ENCODE data around the gene RTN3.

Gene RTN3

GRCh38 chr11:63729326-63729725 is 48.0 kb downstream of the RTN3 start:
- TF ChIP-seq CTCF (IDR thresholded peaks at IDR 0.05): no peak
- no peaks in the 10 kb centered on the region for H3K4me1 ChIP-seq
- no peak overlapping the region for H3K27ac ChIP-seq
- H3K4me3 ChIP-seq (ENCODE audit: low read depth, low read length): no peak overlapping the region
- no peak overlapping the region for H3K4me2 ChIP-seq (ENCODE audit: low read length)
- H3K27me3 ChIP-seq (ENCODE audit: control insufficient read depth, insufficient read depth, low read length): no peaks in the 10 kb centered on the region
- H2AFZ ChIP-seq: no peak overlapping the region
- H3K9me3 ChIP-seq (ENCODE audit: control insufficient read depth, low read length): no peaks in the 10 kb centered on the region
- no peaks in the 10 kb centered on the region for H3K36me3 ChIP-seq (ENCODE audit: control insufficient read depth, insufficient read depth, low read length)
- no peaks in the 10 kb centered on the region for H3K79me2 ChIP-seq
- H3K9ac ChIP-seq: no peak overlapping the region

- no peaks in the 10 kb centered on the region for H3K4me1 ChIP-seq
- no peak overlapping the region for H3K4me2 ChIP-seq (ENCODE audit: low read length)
- H3K27ac ChIP-seq: no peak overlapping the region
- H3K4me3 ChIP-seq (ENCODE audit: low read depth, low read length): no peak overlapping the region
- H2AFZ ChIP-seq: no peak overlapping the region
- no peaks in the 10 kb centered on the region for H3K79me2 ChIP-seq
- TF ChIP-seq CTCF (IDR thresholded peaks at IDR 0.05): no peak
- no peaks in the 10 kb centered on the region for H3K27me3 ChIP-seq (ENCODE audit: control insufficient read depth, insufficient read depth, low read length)
- H3K36me3 ChIP-seq (ENCODE audit: control insufficient read depth, insufficient read depth, low read length): no peaks in the 10 kb centered on the region
- no peak overlapping the region for H3K9ac ChIP-seq
- H3K9me3 ChIP-seq (ENCODE audit: control insufficient read depth, low read length): no peaks in the 10 kb centered on the region
Observed at GRCh38 chr11:63736864-63737263, 55.6 kb downstream of the RTN3 start.

- peaks cover 4% of the 10 kb centered on the region for H3K79me2 ChIP-seq
- no peak overlapping the region for H3K4me2 ChIP-seq (ENCODE audit: low read length)
- no peak for TF ChIP-seq CTCF (IDR thresholded peaks at IDR 0.05)
- H3K9ac ChIP-seq: no peak overlapping the region
- no peaks in the 10 kb centered on the region for H3K36me3 ChIP-seq (ENCODE audit: control insufficient read depth, insufficient read depth, low read length)
- H3K4me3 ChIP-seq (ENCODE audit: low read depth, low read length): no peak overlapping the region
- no peaks in the 10 kb centered on the region for H3K9me3 ChIP-seq (ENCODE audit: control insufficient read depth, low read length)
- H3K27me3 ChIP-seq (ENCODE audit: control insufficient read depth, insufficient read depth, low read length): no peaks in the 10 kb centered on the region
- no peaks in the 10 kb centered on the region for H3K4me1 ChIP-seq
- no peak overlapping the region for H2AFZ ChIP-seq
- H3K27ac ChIP-seq: no peak overlapping the region
Observed at GRCh38 chr11:63737718-63738117, 56.4 kb downstream of the RTN3 start.

- TF ChIP-seq CTCF (IDR thresholded peaks at IDR 0.05): peak; percentile 77
- no peaks in the 10 kb centered on the region for H3K9me3 ChIP-seq (ENCODE audit: control insufficient read depth, low read length)
Observed at GRCh38 chr11:63738720-63739360, 57.5 kb downstream of the RTN3 start.

More at GRCh38 chr11:63738720-63739360, 57.5 kb downstream of the RTN3 start:
- peaks cover 4% of the 10 kb centered on the region for H3K79me2 ChIP-seq
- no peak overlapping the region for H3K27ac ChIP-seq
- no peak overlapping the region for H3K4me3 ChIP-seq (ENCODE audit: low read depth, low read length)
- no peaks in the 10 kb centered on the region for H3K4me1 ChIP-seq
- H3K36me3 ChIP-seq (ENCODE audit: control insufficient read depth, insufficient read depth, low read length): no peaks in the 10 kb centered on the region
- H3K9ac ChIP-seq: no peak overlapping the region
- H2AFZ ChIP-seq: no peak overlapping the region
- H3K4me2 ChIP-seq (ENCODE audit: low read length): no peak overlapping the region
- H3K27me3 ChIP-seq (ENCODE audit: control insufficient read depth, insufficient read depth, low read length): no peaks in the 10 kb centered on the region

All from parathyroid adenoma (tissue), 2 donors.